ENCODE data around the gene SLC24A3.
A peak's percentile ranks its signal among the peaks of the same experiment; 100 is the strongest.

Gene SLC24A3

GRCh38 chr20:19688031-19688806 lies 475.8 kb downstream of the SLC24A3 start:
- Mint-ChIP-seq H3K36me3 (ENCODE audit: low read depth) (peaks cover 21% of the 10 kb centered on the region), H3K27ac (peak overlapping the region; percentile 85), H3K9me3 (peaks cover 27% of the 10 kb centered on the region), H3K27me3 (no peaks in the 10 kb centered on the region), H3K4me1 (ENCODE audit: low read depth) (peaks cover 67% of the 10 kb centered on the region), H3K4me3 (no peak overlapping the region)
- intact Hi-C loops (cut with micrococcal nuclease) = loop anchor here (5.0 kb wide), 2 partner anchors 214 to 304 kb away; no protein-coding TSS in a partner anchor

GRCh38 chr20:19690462-19690861 lies 478.0 kb downstream of the SLC24A3 start:
- Mint-ChIP-seq H3K27me3 (no peaks in the 10 kb centered on the region), H3K4me3 (peak overlapping the region; percentile 18), H3K27ac (peak overlapping the region; percentile 83), H3K9me3 (peaks cover 5% of the 10 kb centered on the region), H3K36me3 (ENCODE audit: low read depth) (peaks cover 2% of the 10 kb centered on the region), H3K4me1 (ENCODE audit: low read depth) (peaks cover 69% of the 10 kb centered on the region)
- intact Hi-C loops (cut with micrococcal nuclease) = loop anchor here (5.0 kb wide), 1 partner anchor 37 kb away; no protein-coding TSS in a partner anchor

- Mint-ChIP-seq H3K4me3 (no peak overlapping the region), H3K27me3 (no peaks in the 10 kb centered on the region), H3K9me3 (no peaks in the 10 kb centered on the region), H3K4me1 (ENCODE audit: low read depth) (peaks cover 66% of the 10 kb centered on the region), H3K36me3 (ENCODE audit: low read depth) (no peaks in the 10 kb centered on the region), H3K27ac (peak overlapping the region; percentile 83)
- intact Hi-C loops (cut with micrococcal nuclease) = loop anchor here (5.0 kb wide), 1 partner anchor 36 kb away; no protein-coding TSS in a partner anchor
Measured at GRCh38 chr20:19691125-19691524, 478.7 kb downstream of the SLC24A3 start.

- intact Hi-C loops (cut with micrococcal nuclease) = loop anchor here (2.0 to 5.0 kb wide), 2 partner anchors 35 to 67 kb away; partner anchors contain the start of gene RIN2
- Mint-ChIP-seq H3K36me3 (ENCODE audit: low read depth) (no peaks in the 10 kb centered on the region), H3K4me3 (no peak overlapping the region), H3K27ac (peak overlapping the region; percentile 35), H3K27me3 (no peaks in the 10 kb centered on the region), H3K4me1 (ENCODE audit: low read depth) (peaks cover 62% of the 10 kb centered on the region), H3K9me3 (no peaks in the 10 kb centered on the region)
Measured at GRCh38 chr20:19692100-19692499, 479.7 kb downstream of the SLC24A3 start.

GRCh38 chr20:19692685-19693119 lies 480.3 kb downstream of the SLC24A3 start:
- no peaks in the 10 kb centered on the region for H3K27me3 Mint-ChIP-seq
- intact Hi-C loops (cut with micrococcal nuclease) = loop anchor here (2.0 to 5.0 kb wide), 2 partner anchors 35 to 66 kb away; partner anchors contain the start of gene RIN2
- H3K36me3 Mint-ChIP-seq (ENCODE audit: low read depth) = no peaks in the 10 kb centered on the region
- H3K4me1 Mint-ChIP-seq (ENCODE audit: low read depth) = peaks cover 59% of the 10 kb centered on the region
- peak overlapping the region; percentile 35 for H3K27ac Mint-ChIP-seq
- H3K4me3 Mint-ChIP-seq = no peak overlapping the region
- H3K9me3 Mint-ChIP-seq = no peaks in the 10 kb centered on the region

- intact Hi-C loops (cut with micrococcal nuclease) = loop anchor here (2.0 to 5.0 kb wide), 2 partner anchors 34 to 65 kb away; partner anchors contain the start of gene RIN2
- Mint-ChIP-seq H3K27me3 (no peaks in the 10 kb centered on the region), H3K4me3 (no peak overlapping the region), H3K27ac (no peak overlapping the region), H3K36me3 (ENCODE audit: low read depth) (no peaks in the 10 kb centered on the region), H3K9me3 (no peaks in the 10 kb centered on the region), H3K4me1 (ENCODE audit: low read depth) (peaks cover 52% of the 10 kb centered on the region)
Measured at GRCh38 chr20:19693508-19693907, 481.1 kb downstream of the SLC24A3 start.

- H3K27me3 Mint-ChIP-seq = no peaks in the 10 kb centered on the region
- no peaks in the 10 kb centered on the region for H3K36me3 Mint-ChIP-seq (ENCODE audit: low read depth)
- H3K4me1 Mint-ChIP-seq (ENCODE audit: low read depth) = peaks cover 65% of the 10 kb centered on the region
- intact Hi-C loops (cut with micrococcal nuclease) = no loop called here
- H3K4me3 Mint-ChIP-seq = no peak overlapping the region
- peak overlapping the region; percentile 73 for H3K27ac Mint-ChIP-seq
- no peaks in the 10 kb centered on the region for H3K9me3 Mint-ChIP-seq
Measured at GRCh38 chr20:19695081-19695480, 482.6 kb downstream of the SLC24A3 start.

- peaks cover 60% of the 10 kb centered on the region for H3K4me1 Mint-ChIP-seq (ENCODE audit: low read depth)
- intact Hi-C loops (cut with micrococcal nuclease) = no loop called here
- H3K9me3 Mint-ChIP-seq = no peaks in the 10 kb centered on the region
- H3K36me3 Mint-ChIP-seq (ENCODE audit: low read depth) = no peaks in the 10 kb centered on the region
- no peak overlapping the region for H3K4me3 Mint-ChIP-seq
- no peaks in the 10 kb centered on the region for H3K27me3 Mint-ChIP-seq
- H3K27ac Mint-ChIP-seq = no peak overlapping the region
Measured at GRCh38 chr20:19696620-19697019, 484.2 kb downstream of the SLC24A3 start.

GRCh38 chr20:19697415-19697814 lies 485.0 kb downstream of the SLC24A3 start:
- peak overlapping the region; percentile 27 for H3K27ac Mint-ChIP-seq
- H3K4me3 Mint-ChIP-seq = no peak overlapping the region
- H3K4me1 Mint-ChIP-seq (ENCODE audit: low read depth) = peaks cover 63% of the 10 kb centered on the region
- peaks cover 6% of the 10 kb centered on the region for H3K9me3 Mint-ChIP-seq
- no peaks in the 10 kb centered on the region for H3K27me3 Mint-ChIP-seq
- H3K36me3 Mint-ChIP-seq (ENCODE audit: low read depth) = peaks cover 4% of the 10 kb centered on the region
- intact Hi-C loops (cut with micrococcal nuclease) = no loop called here

GRCh38 chr20:19699180-19699971 lies 486.9 kb downstream of the SLC24A3 start:
- Mint-ChIP-seq H3K27me3 (peaks cover 1% of the 10 kb centered on the region), H3K4me3 (no peak overlapping the region), H3K36me3 (ENCODE audit: low read depth) (peaks cover 6% of the 10 kb centered on the region), H3K27ac (peak overlapping the region; percentile 41), H3K4me1 (ENCODE audit: low read depth) (peaks cover 62% of the 10 kb centered on the region), H3K9me3 (peaks cover 10% of the 10 kb centered on the region)
- intact Hi-C loops (cut with micrococcal nuclease) = no loop called here

GRCh38 chr20:19701429-19701828 lies 489.0 kb downstream of the SLC24A3 start:
- H3K36me3 Mint-ChIP-seq (ENCODE audit: low read depth) = peaks cover 6% of the 10 kb centered on the region
- peaks cover 1% of the 10 kb centered on the region for H3K27me3 Mint-ChIP-seq
- intact Hi-C loops (cut with micrococcal nuclease) = no loop called here
- peak overlapping the region; percentile 86 for H3K27ac Mint-ChIP-seq
- H3K9me3 Mint-ChIP-seq = peaks cover 10% of the 10 kb centered on the region
- no peak overlapping the region for H3K4me3 Mint-ChIP-seq
- peaks cover 49% of the 10 kb centered on the region for H3K4me1 Mint-ChIP-seq (ENCODE audit: low read depth)

- no peak overlapping the region for H3K4me3 Mint-ChIP-seq
- intact Hi-C loops (cut with micrococcal nuclease) = loop anchor here (5.0 kb wide), 1 partner anchor 51 kb away; the partner anchor contains the start of gene RIN2
- peaks cover 6% of the 10 kb centered on the region for H3K36me3 Mint-ChIP-seq (ENCODE audit: low read depth)
- H3K4me1 Mint-ChIP-seq (ENCODE audit: low read depth) = peaks cover 22% of the 10 kb centered on the region
- peaks cover 10% of the 10 kb centered on the region for H3K9me3 Mint-ChIP-seq
- peaks cover 1% of the 10 kb centered on the region for H3K27me3 Mint-ChIP-seq
- no peak overlapping the region for H3K27ac Mint-ChIP-seq
Measured at GRCh38 chr20:19706463-19706862, 494.0 kb downstream of the SLC24A3 start.

GRCh38 chr20:19709635-19710335 lies 497.3 kb downstream of the SLC24A3 start:
- intact Hi-C loops (cut with micrococcal nuclease) = loop anchor here (5.0 kb wide), 1 partner anchor 48 kb away; the partner anchor contains the start of gene RIN2
- no peaks in the 10 kb centered on the region for H3K4me1 Mint-ChIP-seq (ENCODE audit: low read depth)

More at GRCh38 chr20:19709635-19710335, 497.3 kb downstream of the SLC24A3 start:
- H3K27ac Mint-ChIP-seq = no peak overlapping the region
- no peaks in the 10 kb centered on the region for H3K27me3 Mint-ChIP-seq
- no peak overlapping the region for H3K4me3 Mint-ChIP-seq
- no peaks in the 10 kb centered on the region for H3K9me3 Mint-ChIP-seq
- H3K36me3 Mint-ChIP-seq (ENCODE audit: low read depth) = no peaks in the 10 kb centered on the region

All from dendritic cell treated with granulocyte-macrophage colony-stimulating factor and Interleukin-4, amounts not matched to agents 40 ng/mL and 50 ng/mL, for 4 days (primary cell).